ENCODE results near the gene PRKN.

Gene PRKN

DNA sequence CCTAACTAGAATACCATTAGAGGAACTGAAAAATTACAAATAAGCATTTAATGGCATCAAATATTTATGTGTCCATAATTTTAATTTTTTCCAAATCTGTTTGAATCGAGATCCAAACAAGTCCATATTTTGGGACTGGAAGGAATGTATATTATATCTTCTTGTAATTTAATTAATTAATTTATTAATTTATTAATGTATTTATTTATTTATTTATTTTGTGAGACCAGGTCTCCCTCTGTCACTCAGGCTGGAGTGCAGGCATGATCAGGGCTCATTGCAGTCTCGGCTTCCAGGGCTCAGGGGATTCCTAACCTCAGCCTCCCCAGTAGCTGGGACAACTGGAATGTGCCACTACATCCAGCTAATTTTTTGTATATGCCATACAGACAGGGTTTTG is 453.6 kb downstream of the PRKN start:
- no peak for DNase-seq

GRCh38 chr6:162271922-162272321 is 455.6 kb downstream of the PRKN start:
- DNase-seq, result no peak

DNA sequence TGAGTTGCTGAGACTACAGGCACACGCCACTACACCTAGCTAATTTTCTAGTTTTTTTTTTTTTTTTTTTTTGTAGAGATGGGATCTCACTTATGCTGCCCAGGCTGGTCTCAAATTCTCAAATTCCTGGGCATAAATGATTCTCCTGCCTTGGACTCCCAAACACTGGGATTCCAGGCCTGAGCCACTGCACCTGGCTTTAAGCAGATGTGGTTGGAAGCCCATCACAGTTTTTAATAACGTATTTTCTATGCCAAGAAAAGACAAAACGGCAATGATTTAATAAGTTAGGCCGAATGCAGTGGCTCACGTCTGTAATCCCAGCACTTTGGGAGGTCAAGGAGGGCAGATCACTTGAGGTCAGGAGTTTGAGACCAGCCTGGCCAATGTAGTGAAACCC is 456.6 kb downstream of the PRKN start:
- no peak for DNase-seq

DNA sequence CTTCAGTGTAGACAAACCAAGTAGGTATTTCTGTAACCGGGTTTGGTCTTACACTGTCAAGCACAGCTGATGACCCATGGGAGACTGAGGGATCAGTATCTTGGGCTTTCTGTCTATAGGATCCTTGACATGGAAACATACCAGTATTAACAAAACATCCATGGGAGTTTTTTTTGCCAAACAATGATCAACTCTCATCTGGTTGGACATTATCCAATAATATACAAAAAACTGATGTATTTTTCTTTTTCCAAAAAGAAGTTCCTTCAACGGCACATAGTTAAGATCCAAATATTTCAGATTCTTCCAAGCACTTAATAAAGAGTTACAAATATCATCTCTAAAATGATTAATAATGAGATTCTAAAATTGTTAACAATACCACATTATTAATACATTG is 459.9 kb downstream of the PRKN start:
- no peak for DNase-seq

GRCh38 chr6:162267126-162267525 is 460.4 kb downstream of the PRKN start:
- no peak for DNase-seq

DNA sequence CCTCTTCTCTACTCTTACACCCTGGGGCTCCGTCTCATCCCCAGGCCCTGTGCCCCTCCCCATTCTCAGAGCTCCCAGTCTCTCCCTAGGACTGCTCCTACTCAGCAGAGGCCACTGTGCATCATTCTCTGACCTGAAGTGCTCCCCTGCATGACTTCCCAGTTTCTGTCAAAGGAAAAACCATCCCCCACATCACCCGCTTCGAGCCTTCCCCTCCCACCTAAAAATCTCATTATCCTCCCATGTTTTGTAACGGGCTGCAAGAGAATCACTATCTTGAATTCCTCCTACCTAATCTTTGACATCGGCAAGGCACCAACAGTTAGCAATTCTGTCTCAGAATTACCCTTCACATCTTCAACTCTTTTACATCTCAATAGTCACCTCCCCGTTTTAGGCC is 463.0 kb downstream of the PRKN start:
- no peak for DNase-seq

- no peak for DNase-seq
Measured at GRCh38 chr6:162262466-162263196, 464.9 kb downstream of the PRKN start.

DNA sequence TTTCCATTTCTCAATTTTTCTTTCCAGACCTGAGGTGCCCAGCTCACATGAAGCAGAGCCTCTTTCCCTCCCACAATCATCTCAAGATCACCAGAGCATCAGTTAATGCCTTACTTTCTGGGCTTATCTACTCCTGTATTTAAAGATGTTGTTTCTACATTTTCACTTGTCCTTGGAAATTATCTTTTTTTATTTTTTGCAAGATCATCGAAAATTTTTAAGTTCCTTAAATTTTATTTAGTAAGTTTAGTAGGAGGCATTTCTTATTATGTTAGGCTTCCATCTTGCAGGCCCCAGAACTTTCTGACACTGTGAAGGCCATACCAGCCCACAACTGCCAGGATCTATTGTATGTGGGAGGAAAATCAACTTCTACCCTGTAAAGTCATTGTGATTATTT is 466.0 kb downstream of the PRKN start:
- DNase-seq, result no peak

DNA sequence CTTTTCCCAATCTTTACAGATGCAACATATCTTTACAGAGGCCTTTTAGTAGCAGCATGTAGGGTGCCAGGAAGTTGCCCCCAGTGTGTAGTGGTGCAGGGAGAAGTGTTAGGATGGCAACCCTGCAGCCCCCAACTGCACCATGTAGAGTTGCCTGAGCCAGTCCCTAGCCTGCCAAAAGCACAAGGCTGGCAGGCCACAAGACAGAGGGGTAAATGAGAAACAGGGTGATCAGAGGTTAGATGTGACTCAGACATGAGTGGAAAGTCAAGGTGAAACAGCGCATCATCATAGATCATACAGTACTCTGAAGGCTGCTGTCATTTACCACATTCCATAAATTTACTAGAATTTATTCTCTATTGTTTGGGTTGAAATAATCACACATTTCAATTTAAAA is 467.5 kb downstream of the PRKN start:
- no peak for DNase-seq

DNA sequence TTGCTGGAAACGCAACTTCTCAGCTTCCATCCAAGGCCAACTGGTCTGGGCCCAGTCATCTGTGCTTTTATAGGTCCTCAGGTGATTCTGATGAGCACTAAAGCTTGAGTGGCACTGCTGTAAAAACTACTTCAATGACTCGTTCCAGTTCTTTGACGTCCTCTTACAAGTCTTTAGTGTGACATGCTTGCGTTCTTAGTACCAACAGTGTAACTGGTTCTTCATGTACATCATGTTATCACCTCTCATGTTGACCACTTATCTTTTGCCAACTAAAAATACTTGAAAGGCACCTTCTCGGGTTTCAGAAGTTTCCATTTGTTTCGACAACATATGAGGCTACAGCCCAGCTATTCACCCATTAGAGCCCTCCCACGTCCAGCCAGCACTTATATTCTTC is 468.9 kb downstream of the PRKN start:
- no peak for DNase-seq

DNA sequence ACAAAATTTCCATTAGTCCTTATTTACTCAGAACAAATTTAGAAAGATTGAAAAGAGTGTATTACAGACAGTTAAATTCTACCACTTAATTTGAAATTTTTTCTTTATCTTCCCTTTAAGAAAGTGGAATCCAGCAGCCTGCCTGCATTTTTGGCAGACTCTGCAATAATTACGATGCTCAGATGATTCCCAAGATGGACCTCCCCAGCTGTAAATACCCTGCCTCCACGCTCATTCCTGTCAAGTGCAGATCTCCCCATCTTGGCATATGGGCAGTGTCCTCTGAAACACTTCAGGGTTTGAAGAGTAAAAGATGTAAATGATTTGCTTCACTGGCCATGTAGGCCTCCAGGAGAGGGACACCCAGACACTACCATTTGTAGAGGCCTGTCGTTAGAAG is 471.2 kb downstream of the PRKN start:
- DNase-seq, result no peak

DNA sequence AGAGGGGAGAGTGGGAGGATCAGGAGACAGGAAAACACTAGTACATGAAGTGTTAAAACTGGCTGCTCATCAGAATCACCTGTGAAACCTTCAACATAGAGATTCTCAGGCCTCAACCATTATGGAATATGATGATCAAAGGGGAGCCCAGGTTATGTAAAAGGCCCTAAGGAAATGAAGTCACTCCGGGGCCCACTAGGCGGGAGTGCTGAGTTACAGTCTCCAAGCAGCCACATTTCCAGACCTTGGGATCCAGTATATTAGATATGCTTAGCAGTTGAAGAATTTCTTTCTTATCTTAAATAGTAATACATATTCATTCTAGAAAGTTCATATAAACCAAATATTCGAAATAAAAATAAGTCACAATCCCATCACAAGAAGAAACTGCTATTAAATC is 476.3 kb downstream of the PRKN start:
- DNase-seq, result no peak

DNA sequence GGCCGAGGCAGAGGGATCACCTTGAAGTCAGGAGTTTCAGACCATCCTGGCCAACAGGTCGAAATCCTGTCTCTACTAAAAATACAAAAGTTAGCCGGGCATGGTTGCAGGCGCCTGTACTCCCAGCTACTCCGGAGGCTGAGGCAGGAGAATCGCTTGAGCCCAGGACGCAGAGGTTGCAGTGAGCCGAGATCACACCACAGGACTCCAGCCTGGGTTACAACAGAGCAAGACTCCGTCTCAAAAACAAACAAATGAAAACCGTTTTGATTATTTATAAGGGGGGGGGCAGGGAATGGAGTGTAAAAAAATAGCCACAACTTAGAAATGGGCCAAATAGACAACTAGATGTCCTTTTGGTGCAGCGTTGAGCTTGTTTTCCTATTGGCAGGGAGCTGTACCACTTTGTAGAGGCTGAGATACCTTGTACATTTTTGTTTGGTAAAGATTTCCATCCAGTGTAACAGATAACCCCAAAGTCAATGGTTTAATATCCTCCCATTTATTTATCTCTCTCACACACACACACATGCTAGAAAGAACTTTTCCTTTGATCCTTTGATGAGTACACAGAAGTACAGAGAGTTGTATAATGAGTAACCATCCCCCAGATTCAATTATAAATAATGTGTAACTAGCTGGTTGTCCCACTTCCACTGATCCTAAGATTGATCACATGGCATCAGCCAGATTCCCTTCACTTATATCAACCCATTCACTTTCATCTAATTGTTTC is 477.5 kb downstream of the PRKN start:
- no peak for DNase-seq

DNA sequence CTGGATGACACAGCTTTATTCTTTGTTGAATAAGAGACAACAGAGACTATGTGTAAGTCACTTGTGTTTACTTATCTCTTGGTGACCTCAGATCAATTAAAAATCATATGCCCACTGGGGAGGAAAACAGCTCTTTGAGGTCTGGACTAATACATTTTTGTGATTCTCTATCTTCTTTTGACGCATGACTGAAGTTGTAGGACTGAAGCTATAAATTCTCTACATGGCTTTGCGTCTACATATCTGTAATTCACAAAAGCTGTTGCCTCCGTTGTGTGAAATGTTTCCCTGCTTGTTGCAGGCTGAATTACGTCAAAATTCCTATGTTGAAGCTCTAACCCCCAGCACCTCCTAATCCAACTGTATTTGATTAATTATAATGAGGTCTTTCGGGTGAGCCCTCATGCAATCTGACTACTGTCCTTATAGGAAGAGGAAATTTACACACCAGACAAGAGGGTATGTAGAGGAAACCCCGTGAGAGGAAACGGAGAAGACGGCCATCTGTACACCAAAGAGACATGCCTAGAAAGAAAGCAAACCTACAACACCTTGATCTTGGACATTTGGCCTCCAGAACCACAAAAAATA is 481.6 kb downstream of the PRKN start:
- DNase-seq, result no peak

DNA sequence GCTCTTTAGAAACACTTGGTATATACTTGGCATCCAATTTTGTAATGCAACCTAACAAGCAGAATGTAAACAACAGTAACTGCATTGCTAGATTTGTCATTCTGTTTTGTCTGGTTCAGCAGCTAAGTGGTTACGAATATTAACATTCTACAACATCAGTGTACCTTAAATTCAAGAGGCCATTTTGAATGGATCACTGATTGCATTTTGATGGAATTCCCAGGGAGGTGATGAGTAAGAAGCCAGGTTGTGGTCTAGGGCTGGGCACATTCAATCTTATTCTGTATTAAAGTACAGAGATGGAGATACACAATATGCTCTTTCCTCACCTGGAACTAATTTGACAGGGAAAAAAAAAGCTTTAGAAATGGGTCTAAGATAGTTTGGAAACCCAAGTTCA is 483.5 kb downstream of the PRKN start:
- DNase-seq, result no peak

DNA sequence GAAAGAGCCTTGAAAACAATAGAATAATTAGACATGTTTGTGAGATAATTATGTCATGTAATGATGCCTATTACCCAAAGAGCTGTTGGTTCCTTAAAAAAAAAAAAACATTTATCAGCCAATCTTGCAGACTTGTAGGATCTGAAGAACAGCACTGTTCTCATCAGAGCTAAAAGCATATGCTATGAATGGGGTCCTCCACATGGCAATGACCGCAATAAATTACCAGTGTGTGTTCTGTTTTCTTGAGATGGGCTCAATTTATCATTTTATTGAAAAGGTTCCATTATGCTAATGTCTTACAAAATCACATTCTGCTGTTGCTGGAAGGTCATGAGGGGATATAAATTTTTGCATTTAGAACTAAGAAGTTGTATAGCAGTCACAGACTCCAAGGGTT is 484.7 kb downstream of the PRKN start:
- no peak for DNase-seq

DNA sequence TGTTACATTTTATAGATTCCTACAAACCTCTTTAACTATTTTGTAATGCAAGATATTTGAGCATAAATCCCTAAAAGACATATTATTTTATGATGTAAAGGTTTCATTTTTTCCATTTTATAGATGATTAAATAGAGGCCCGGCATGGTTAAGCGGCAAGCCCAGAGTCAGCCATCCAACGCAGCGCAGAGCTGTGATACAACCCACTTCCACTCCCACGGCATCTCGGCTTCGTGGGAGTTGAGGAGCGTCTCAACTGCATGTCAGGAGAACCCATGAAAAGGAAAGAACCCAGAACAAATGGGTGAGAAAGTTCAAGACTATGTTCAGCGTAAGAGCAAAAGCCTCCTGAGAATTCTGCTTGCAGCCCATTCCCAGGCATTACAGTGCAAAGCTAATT is 488.2 kb downstream of the PRKN start:
- DNase-seq, result no peak

GRCh38 chr6:162238675-162239074 is 488.9 kb downstream of the PRKN start:
- DNase-seq, result no peak

DNA sequence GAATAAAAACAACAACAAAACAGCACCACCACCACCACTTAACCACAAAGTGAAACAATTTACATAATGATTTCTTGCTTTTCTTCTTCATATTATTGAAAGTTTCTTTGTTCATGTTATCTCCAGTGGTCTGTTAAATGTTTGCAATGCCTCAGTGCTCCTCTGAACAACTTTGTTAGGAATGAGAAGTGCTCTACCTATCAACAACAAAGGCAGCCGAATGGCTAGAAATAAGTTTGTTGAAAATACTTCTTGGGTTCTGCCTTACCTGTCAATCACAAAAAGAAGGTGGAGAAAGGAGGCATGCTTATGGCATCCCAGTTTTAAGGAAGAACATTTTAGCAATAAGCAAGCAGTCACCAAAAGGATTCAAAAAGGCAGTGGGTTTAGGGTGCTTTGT is 490.2 kb downstream of the PRKN start:
- DNase-seq, result no peak

DNA sequence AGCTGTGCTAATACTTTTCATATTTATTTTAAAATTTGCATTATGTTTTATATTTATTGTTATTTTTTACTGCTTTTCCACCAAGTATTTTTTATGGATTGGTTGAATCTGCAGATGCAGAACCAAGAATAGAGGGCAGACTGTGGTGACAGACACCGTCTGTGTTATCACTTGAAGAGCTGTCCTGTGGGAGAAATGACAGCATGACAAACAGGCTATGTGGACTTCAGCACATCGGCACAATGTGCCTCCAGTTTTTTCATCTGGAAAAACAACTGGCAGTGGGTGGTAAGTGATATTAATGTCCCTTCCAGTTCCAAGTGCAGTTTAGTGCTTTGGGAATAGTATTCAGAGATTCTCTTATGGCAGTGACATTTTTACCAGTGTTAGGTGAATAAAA is 492.9 kb downstream of the PRKN start:
- DNase-seq, result no peak

- DNase-seq, result no peak
Measured at GRCh38 chr6:162230147-162230752, 497.3 kb downstream of the PRKN start.

- no peak for DNase-seq
Measured at GRCh38 chr6:162229093-162229492, 498.5 kb downstream of the PRKN start.

- no peak for DNase-seq
Measured at GRCh38 chr6:162226803-162227202, 500.8 kb downstream of the PRKN start.

- no peak for DNase-seq
Measured at GRCh38 chr6:162222521-162222920, 505.0 kb downstream of the PRKN start.
